Liver (tissue), 9 donors: ENCODE results near the gene KIAA1217. TPM values are rescaled to one million over a fixed set of nuclear protein-coding genes. Genes with fewer than 3 reads are reported as not detected.

ENCODE experiments used
- DNase-seq: peaks from one replicate; pipeline ENCODE4 v3.0.0-alpha.2; 2017; ENCODE audit warnings: low spot score
- H3K27ac ChIP-seq, 2 donors: one replicate each; pipeline ENCODE4 v1.7.0; 2013; ENCODE audit warnings: inconsistent platforms in 2 of 2, low read length in 2 of 2, control low read depth in 1 of 2, low read depth in 1 of 2, mild to moderate bottlenecking in 1 of 2
- H3K27me3 ChIP-seq, 4 donors: one replicate each; pipeline versions ENCODE4 v1.6.1 to v1.7.0; 2013; ENCODE audit warnings: low read length in 3 of 4, inconsistent platforms in 1 of 4, mild to moderate bottlenecking in 1 of 4, moderate library complexity in 1 of 4; ENCODE audit not compliant: control insufficient read depth in 4 of 4, insufficient read depth in 4 of 4
- H3K36me3 ChIP-seq, 4 donors: one replicate each; pipeline versions ENCODE4 v1.6.1 to v1.7.0; 2013; ENCODE audit warnings: low read length in 3 of 4, mild to moderate bottlenecking in 3 of 4, low read depth in 1 of 4, moderate library complexity in 1 of 4; ENCODE audit not compliant: control insufficient read depth in 4 of 4, insufficient read depth in 3 of 4
- H3K4me1 ChIP-seq, 4 donors: one replicate each; pipeline versions ENCODE4 v1.6.1 to v1.7.0; 2013; ENCODE audit warnings: low read length in 3 of 4, mild to moderate bottlenecking in 3 of 4, moderate library complexity in 1 of 4; ENCODE audit not compliant: control insufficient read depth in 4 of 4, insufficient read depth in 4 of 4
- H3K4me3 ChIP-seq, 3 donors: one replicate each; pipeline versions ENCODE4 v1.6.1 to v1.7.0; 2013; ENCODE audit warnings: low read length in 3 of 3, control low read depth in 1 of 3, low read depth in 1 of 3, mild to moderate bottlenecking in 1 of 3
- H3K9ac ChIP-seq, 2 donors: one replicate each; pipeline ENCODE4 v1.7.0; 2013; ENCODE audit warnings: low read length in 2 of 2, mild to moderate bottlenecking in 2 of 2, moderate library complexity in 2 of 2, control low read depth in 1 of 2, low read depth in 1 of 2
- H3K9me3 ChIP-seq, 4 donors: one replicate each; pipeline versions ENCODE4 v1.6.1 to v1.7.0; 2013; ENCODE audit warnings: low read length in 3 of 4; ENCODE audit not compliant: control insufficient read depth in 4 of 4
- EGR1 ChIP-seq, 2 donors: IDR thresholded peaks; 2 replicates each; pipeline ENCODE4 v1.6.1; 2016 to 2018; ENCODE audit warnings: antibody characterized with exemption in 2 of 2, low read depth in 2 of 2
- FOXA1 ChIP-seq: IDR thresholded peaks from 2 replicates; pipeline ENCODE4 v1.6.1; 2016; ENCODE audit warnings: antibody characterized with exemption
- FOXA2 ChIP-seq: IDR thresholded peaks from 2 replicates; pipeline ENCODE4 v1.6.1; 2016; ENCODE audit warnings: antibody characterized with exemption
- GABPA ChIP-seq, 2 donors: IDR thresholded peaks in 1 of 2; conservative IDR thresholded peaks in 1 of 2; 2 replicates each; pipeline ENCODE4 v1.6.1; 2016; ENCODE audit warnings: antibody characterized with exemption in 2 of 2, mild to moderate bottlenecking in 1 of 2, moderate library complexity in 1 of 2
- HNF4A ChIP-seq, 2 donors: conservative IDR thresholded peaks; 2 replicates each; pipeline ENCODE4 v1.6.1; 2016; ENCODE audit warnings: antibody characterized with exemption in 2 of 2, mild to moderate bottlenecking in 2 of 2
- HNF4G ChIP-seq: IDR thresholded peaks from 2 replicates; pipeline ENCODE4 v1.6.1; 2016; ENCODE audit warnings: antibody characterized with exemption
- JUND ChIP-seq, 2 donors: IDR thresholded peaks; 2 replicates each; pipeline ENCODE4 v1.6.1; 2016; ENCODE audit warnings: antibody characterized with exemption in 2 of 2
- MAX ChIP-seq: IDR thresholded peaks from 2 replicates; pipeline ENCODE4 v1.6.1; 2016; ENCODE audit warnings: antibody characterized with exemption
- RAD21 ChIP-seq, 2 donors: IDR thresholded peaks; 2 replicates each; pipeline ENCODE4 v1.6.1; 2016; ENCODE audit warnings: antibody characterized with exemption in 2 of 2, mild to moderate bottlenecking in 2 of 2
- YY1 ChIP-seq: IDR thresholded peaks from 2 replicates; pipeline ENCODE4 v1.6.1; 2016; ENCODE audit warnings: antibody characterized with exemption, mild to moderate bottlenecking
- WGBS: extraction: QIAGEN DNeasy Blood & Tissue Kit; methylation state at CpG from one replicate; pipeline ENCODE4 v1.1.7; 2013; 5-methylcytosine and 5-hydroxymethylcytosine counted together
- polyA plus RNA-seq, 2 donors: library from polyadenylated mRNA; stranded (reverse) in 1 of 2; unstranded in 1 of 2; fragments of 200-250 nt in 1 of 2; fragments of >200 nt in 1 of 2; fragmentation: Nextera tagmentation in 1 of 2; extraction: Ambion mirVana in 1 of 2; gene quantifications; one replicate each; pipeline versions ENCODE4 v1.2.1 to v1.2.3, GENCODE V29; 2013 to 2015
- total RNA-seq, 2 donors: library from RNA; depleted of rRNA; stranded (reverse); fragments of >200 nt; gene quantifications; one replicate each; pipeline ENCODE4 v1.2.3, GENCODE V29; 2014
- TF ChIP-seq, protein P1 (sequence below): IDR thresholded peaks from 2 replicates; pipeline ENCODE4 v1.6.1; 2016; ENCODE audit warnings: antibody characterized with exemption, mild to moderate bottlenecking
- TF ChIP-seq, protein P2 (sequence below): fragments of 150-350 bp; IDR thresholded peaks from 2 replicates; pipeline ENCODE4 v1.5.1; 2017; ENCODE audit warnings: improper control_type of control experiment, low read depth, low read length; ENCODE audit not compliant: missing input control
- TF ChIP-seq, protein P3 (sequence below): IDR thresholded peaks from 2 replicates; pipeline ENCODE4 v1.6.1; 2016; ENCODE audit warnings: antibody characterized with exemption
- donor health status: healthy.
- donor health status: healthy.
- donor health status: healthy.
- donor health status: healthy.
- donor health status: healthy.

The KIAA1217 gene
- total and polyA plus RNA-seq, 4 donors = 4.5 to 12.8 (median 6.8) TPM

DNA sequence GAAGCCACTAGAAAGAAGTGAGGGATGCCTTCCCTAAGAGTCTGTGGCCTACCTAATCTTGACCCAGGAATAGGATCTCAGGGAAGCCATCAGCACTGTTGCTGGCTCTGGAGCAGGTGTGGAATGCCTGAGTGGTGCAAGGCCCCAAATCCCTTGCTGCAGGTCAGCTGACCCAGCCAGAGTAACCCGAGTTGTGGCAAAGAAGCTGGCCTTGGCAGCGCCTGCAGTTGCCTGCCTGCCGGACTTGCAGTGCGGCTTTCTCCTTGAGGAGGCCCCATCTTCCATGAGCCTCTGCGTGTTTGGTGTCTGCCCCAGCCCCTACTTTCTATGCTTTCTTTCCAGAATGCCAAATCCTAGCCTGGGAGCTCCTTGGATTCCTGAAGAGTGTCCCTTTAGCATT, 5.8 kb downstream of the KIAA1217 start:
- TF ChIP-seq EGR1 (IDR thresholded peaks at IDR 0.05; ENCODE audit: low read depth in 2 of 2) (no peak), YY1 (no peak), FOXA1 (no peak), HNF4G (no peak), FOXA2 (no peak), RAD21 (IDR thresholded peaks at IDR 0.05) (no peak), MAX (no peak), JUND (IDR thresholded peaks at IDR 0.05) (no peak)
- TF ChIP-seq, protein P1, sequence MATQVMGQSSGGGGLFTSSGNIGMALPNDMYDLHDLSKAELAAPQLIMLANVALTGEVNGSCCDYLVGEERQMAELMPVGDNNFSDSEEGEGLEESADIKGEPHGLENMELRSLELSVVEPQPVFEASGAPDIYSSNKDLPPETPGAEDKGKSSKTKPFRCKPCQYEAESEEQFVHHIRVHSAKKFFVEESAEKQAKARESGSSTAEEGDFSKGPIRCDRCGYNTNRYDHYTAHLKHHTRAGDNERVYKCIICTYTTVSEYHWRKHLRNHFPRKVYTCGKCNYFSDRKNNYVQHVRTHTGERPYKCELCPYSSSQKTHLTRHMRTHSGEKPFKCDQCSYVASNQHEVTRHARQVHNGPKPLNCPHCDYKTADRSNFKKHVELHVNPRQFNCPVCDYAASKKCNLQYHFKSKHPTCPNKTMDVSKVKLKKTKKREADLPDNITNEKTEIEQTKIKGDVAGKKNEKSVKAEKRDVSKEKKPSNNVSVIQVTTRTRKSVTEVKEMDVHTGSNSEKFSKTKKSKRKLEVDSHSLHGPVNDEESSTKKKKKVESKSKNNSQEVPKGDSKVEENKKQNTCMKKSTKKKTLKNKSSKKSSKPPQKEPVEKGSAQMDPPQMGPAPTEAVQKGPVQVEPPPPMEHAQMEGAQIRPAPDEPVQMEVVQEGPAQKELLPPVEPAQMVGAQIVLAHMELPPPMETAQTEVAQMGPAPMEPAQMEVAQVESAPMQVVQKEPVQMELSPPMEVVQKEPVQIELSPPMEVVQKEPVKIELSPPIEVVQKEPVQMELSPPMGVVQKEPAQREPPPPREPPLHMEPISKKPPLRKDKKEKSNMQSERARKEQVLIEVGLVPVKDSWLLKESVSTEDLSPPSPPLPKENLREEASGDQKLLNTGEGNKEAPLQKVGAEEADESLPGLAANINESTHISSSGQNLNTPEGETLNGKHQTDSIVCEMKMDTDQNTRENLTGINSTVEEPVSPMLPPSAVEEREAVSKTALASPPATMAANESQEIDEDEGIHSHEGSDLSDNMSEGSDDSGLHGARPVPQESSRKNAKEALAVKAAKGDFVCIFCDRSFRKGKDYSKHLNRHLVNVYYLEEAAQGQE = no peak
- TF ChIP-seq, protein P2, sequence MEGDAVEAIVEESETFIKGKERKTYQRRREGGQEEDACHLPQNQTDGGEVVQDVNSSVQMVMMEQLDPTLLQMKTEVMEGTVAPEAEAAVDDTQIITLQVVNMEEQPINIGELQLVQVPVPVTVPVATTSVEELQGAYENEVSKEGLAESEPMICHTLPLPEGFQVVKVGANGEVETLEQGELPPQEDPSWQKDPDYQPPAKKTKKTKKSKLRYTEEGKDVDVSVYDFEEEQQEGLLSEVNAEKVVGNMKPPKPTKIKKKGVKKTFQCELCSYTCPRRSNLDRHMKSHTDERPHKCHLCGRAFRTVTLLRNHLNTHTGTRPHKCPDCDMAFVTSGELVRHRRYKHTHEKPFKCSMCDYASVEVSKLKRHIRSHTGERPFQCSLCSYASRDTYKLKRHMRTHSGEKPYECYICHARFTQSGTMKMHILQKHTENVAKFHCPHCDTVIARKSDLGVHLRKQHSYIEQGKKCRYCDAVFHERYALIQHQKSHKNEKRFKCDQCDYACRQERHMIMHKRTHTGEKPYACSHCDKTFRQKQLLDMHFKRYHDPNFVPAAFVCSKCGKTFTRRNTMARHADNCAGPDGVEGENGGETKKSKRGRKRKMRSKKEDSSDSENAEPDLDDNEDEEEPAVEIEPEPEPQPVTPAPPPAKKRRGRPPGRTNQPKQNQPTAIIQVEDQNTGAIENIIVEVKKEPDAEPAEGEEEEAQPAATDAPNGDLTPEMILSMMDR = no peak
- TF ChIP-seq, protein P3, sequence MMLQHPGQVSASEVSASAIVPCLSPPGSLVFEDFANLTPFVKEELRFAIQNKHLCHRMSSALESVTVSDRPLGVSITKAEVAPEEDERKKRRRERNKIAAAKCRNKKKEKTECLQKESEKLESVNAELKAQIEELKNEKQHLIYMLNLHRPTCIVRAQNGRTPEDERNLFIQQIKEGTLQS = no peak
- H3K36me3 ChIP-seq = no peaks in the 10 kb centered on the region
- no peak overlapping the region for H3K4me3 ChIP-seq
- no peaks in the 10 kb centered on the region for H3K4me1 ChIP-seq
- WGBS = 81% methylated on average over 5 of the region's 5 CpGs
- no peak overlapping the region for H3K9ac ChIP-seq
- no peaks in the 10 kb centered on the region for H3K9me3 ChIP-seq
- peaks cover 0 to 3% (median 0%) of the 10 kb centered on the region in 4 donors for H3K27me3 ChIP-seq
- H3K27ac ChIP-seq = no peak overlapping the region
- no peak for DNase-seq

DNA sequence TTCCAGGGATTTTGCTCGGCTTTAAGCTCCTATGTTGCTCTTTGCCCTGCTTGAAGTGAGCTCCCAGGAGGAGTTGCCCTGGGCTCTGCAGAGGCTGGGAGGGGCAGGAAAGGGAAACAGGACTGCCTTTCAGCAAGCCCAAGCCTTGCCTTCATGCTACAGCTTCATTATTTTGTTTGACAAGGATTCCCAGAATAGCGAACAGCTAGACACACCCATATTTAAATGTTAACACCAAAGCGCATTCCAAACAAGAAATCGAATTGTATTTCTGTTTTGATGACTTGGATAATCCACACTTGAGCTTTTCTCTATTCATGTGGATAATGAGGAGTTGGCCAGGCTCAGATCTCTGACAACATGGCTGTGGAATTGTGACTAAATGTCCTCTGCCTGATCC, 6.3 kb downstream of the KIAA1217 start:
- DNase-seq = no peak
- Histone ChIP-seq H3K9ac (no peak overlapping the region), H3K4me1 (no peaks in the 10 kb centered on the region), H3K9me3 (no peaks in the 10 kb centered on the region), H3K27ac (no peak overlapping the region), H3K4me3 (no peak overlapping the region), H3K27me3 (peaks cover 0 to 3% (median 0%) of the 10 kb centered on the region in 4 donors), H3K36me3 (no peaks in the 10 kb centered on the region)
- TF ChIP-seq GABPA (IDR thresholded peaks at IDR 0.05 in 1 of 2, conservative IDR thresholded peaks at IDR 0.05 in 1 of 2) (no peak), HNF4A (conservative IDR thresholded peaks at IDR 0.05) (no peak), FOXA2 (no peak), JUND (IDR thresholded peaks at IDR 0.05) (no peak), YY1 (no peak)
- TF ChIP-seq, protein P2 = no peak
- WGBS = 64% methylated on average over 4 of the region's 4 CpGs
